Stimulated activated naive CD8-positive, alpha-beta T cell treated with anti-CD3 and anti-CD28 coated beads, Interleukin-15, Interleukin-2, amounts not matched to agents 100 ng/mL and 50 ng/mL, for 24 hours (primary cell): Measurements from ENCODE around the gene TRAPPC2.
A peak's percentile ranks its signal among the peaks of the same experiment; 100 is the strongest.
"Not testable (repeated sequence)": the region's sequence is repeated elsewhere in the genome, so short reads cannot be mapped to it uniquely, and the experiment has no call there.

Source experiments
- H3K27ac Mint-ChIP-seq: one replicate; pipeline ENCODE4 v1.8.0; 2021; ENCODE audit warnings: mild to moderate bottlenecking, mixed read lengths
- H3K27me3 Mint-ChIP-seq: one replicate; pipeline ENCODE4 v1.8.0; 2021; ENCODE audit warnings: mixed read lengths
- H3K36me3 Mint-ChIP-seq: one replicate; pipeline ENCODE4 v1.8.0; 2021; ENCODE audit warnings: low read depth, mixed read lengths
- H3K4me1 Mint-ChIP-seq: one replicate; pipeline ENCODE4 v1.8.0; 2021; ENCODE audit warnings: low read depth, mixed read lengths
- H3K4me3 Mint-ChIP-seq: one replicate; pipeline ENCODE4 v1.8.0; 2021; ENCODE audit warnings: mild to moderate bottlenecking, mixed read lengths
- H3K9me3 Mint-ChIP-seq: one replicate; pipeline ENCODE4 v1.8.0; 2021; ENCODE audit warnings: mixed read lengths

TRAPPC2 gene

GRCh38 chrX:13724878-13725277, 9.5 kb downstream of the TRAPPC2 start:
- H3K4me3 Mint-ChIP-seq, result not testable (repeated sequence)

GRCh38 chrX:13721819-13722519, 12.5 kb downstream of the TRAPPC2 start:
- Mint-ChIP-seq H3K27ac (no peak overlapping the region), H3K36me3 (peaks cover 66% of the 10 kb centered on the region), H3K4me3 (no peak overlapping the region), H3K9me3 (no peaks in the 10 kb centered on the region), H3K27me3 (no peaks in the 10 kb centered on the region), H3K4me1 (peaks cover 71% of the 10 kb centered on the region)

More at GRCh38 chrX:13724878-13725277, 9.5 kb downstream of the TRAPPC2 start:
- Mint-ChIP-seq H3K36me3 (peaks cover 79% of the 10 kb centered on the region), H3K4me1 (peaks cover 72% of the 10 kb centered on the region)
- not testable (repeated sequence) for H3K9me3 Mint-ChIP-seq, H3K27ac Mint-ChIP-seq, H3K27me3 Mint-ChIP-seq

DNA sequence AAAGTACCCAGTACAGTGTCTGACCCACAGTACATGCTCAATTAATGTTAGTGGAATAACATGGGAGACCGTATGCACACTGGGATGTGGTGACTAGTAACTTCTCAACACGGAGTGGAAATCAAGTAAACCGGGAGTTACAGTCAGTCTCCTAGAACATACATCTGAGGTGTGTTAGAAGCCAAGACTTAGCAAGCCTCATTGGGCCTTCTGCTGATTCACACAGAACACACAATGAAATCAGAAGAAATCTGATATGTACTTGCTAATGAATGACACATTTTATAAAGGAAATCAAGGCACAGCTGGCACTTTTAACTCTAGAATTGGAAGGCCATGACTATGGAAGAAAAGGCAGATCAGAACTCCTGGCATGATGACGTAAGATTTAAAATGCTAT, 13.0 kb downstream of the TRAPPC2 start:
- H3K4me1 Mint-ChIP-seq, result peaks cover 68% of the 10 kb centered on the region
- H3K4me3 Mint-ChIP-seq, result no peak overlapping the region
- H3K9me3 Mint-ChIP-seq, result no peaks in the 10 kb centered on the region
- H3K27me3 Mint-ChIP-seq, result no peaks in the 10 kb centered on the region
- H3K36me3 Mint-ChIP-seq, result peaks cover 60% of the 10 kb centered on the region
- no peak overlapping the region for H3K27ac Mint-ChIP-seq

- Mint-ChIP-seq H3K4me1 (peaks cover 57% of the 10 kb centered on the region), H3K4me3 (no peak overlapping the region)
Observed at GRCh38 chrX:13719192-13719856, 15.1 kb downstream of the TRAPPC2 start.

GRCh38 chrX:13717700-13718472, 16.5 kb downstream of the TRAPPC2 start:
- Mint-ChIP-seq H3K4me1 (peaks cover 47% of the 10 kb centered on the region), H3K27me3 (no peaks in the 10 kb centered on the region), H3K27ac (no peak overlapping the region), H3K4me3 (no peak overlapping the region), H3K36me3 (peaks cover 45% of the 10 kb centered on the region), H3K9me3 (no peaks in the 10 kb centered on the region)

More at GRCh38 chrX:13719192-13719856, 15.1 kb downstream of the TRAPPC2 start:
- H3K36me3 Mint-ChIP-seq, result peaks cover 55% of the 10 kb centered on the region
- H3K27ac Mint-ChIP-seq, result peak overlapping the region; percentile 31
- H3K27me3 Mint-ChIP-seq, result no peaks in the 10 kb centered on the region
- H3K9me3 Mint-ChIP-seq, result no peaks in the 10 kb centered on the region

- H3K4me3 Mint-ChIP-seq, result no peak overlapping the region
- H3K27ac Mint-ChIP-seq, result no peak overlapping the region
- H3K9me3 Mint-ChIP-seq, result no peaks in the 10 kb centered on the region
- H3K36me3 Mint-ChIP-seq, result peaks cover 40% of the 10 kb centered on the region
- peaks cover 45% of the 10 kb centered on the region for H3K4me1 Mint-ChIP-seq
- H3K27me3 Mint-ChIP-seq, result no peaks in the 10 kb centered on the region
Observed at GRCh38 chrX:13716905-13717304, 17.5 kb downstream of the TRAPPC2 start.

- H3K4me3 Mint-ChIP-seq, result no peak overlapping the region
- H3K27me3 Mint-ChIP-seq, result no peaks in the 10 kb centered on the region
- H3K36me3 Mint-ChIP-seq, result peaks cover 37% of the 10 kb centered on the region
- peaks cover 45% of the 10 kb centered on the region for H3K4me1 Mint-ChIP-seq
- no peaks in the 10 kb centered on the region for H3K9me3 Mint-ChIP-seq
- peak overlapping the region; percentile 77 for H3K27ac Mint-ChIP-seq
Observed at GRCh38 chrX:13716455-13716854, 18.0 kb downstream of the TRAPPC2 start.

DNA sequence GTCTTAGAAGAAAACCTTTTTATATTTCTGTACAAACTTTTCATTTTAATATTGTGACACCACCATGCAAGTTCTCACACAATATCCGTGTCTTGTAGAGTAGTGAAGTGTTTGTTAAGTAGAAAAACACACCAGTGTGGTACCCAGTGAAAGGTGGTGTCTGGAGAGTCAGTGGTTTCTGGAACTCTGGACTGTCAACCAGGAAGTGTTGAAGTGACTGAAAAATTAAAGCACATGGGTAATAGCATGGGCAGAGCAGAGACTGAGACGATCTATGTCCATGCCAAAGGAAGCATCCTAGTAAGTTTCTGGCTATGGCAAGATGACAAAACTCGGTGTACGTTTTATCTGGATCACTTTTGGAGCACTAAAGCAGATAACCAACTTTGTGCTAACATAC, 23.3 kb downstream of the TRAPPC2 start:
- peaks cover 15% of the 10 kb centered on the region for H3K4me1 Mint-ChIP-seq
- peaks cover 31% of the 10 kb centered on the region for H3K36me3 Mint-ChIP-seq
- no peaks in the 10 kb centered on the region for H3K9me3 Mint-ChIP-seq
- H3K27me3 Mint-ChIP-seq, result no peaks in the 10 kb centered on the region
- H3K4me3 Mint-ChIP-seq, result no peak overlapping the region
- peak overlapping the region; percentile 32 for H3K27ac Mint-ChIP-seq

DNA sequence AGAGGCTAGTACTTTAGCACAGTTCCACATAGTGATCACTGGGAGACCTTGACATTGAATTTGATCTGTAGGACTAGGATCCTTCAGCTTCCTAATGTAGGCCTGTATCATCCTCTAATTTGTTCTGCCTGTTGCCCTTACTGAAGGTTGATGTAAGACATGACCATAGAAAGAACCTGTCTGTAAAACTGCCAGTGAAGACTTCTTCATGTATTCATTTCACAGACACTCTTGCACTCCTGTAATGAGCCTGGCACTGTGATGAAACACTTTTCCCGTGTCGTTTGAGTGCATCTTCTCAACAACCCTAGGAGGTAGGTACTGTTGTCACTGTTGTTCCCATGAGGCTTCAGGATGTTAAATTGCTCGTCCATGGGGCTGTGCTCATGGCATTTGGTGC, 30.8 kb downstream of the TRAPPC2 start:
- Mint-ChIP-seq H3K36me3 (peaks cover 43% of the 10 kb centered on the region), H3K27ac (peak overlapping the region; percentile 80), H3K4me1 (peaks cover 59% of the 10 kb centered on the region), H3K9me3 (no peaks in the 10 kb centered on the region), H3K27me3 (no peaks in the 10 kb centered on the region), H3K4me3 (no peak overlapping the region)

DNA sequence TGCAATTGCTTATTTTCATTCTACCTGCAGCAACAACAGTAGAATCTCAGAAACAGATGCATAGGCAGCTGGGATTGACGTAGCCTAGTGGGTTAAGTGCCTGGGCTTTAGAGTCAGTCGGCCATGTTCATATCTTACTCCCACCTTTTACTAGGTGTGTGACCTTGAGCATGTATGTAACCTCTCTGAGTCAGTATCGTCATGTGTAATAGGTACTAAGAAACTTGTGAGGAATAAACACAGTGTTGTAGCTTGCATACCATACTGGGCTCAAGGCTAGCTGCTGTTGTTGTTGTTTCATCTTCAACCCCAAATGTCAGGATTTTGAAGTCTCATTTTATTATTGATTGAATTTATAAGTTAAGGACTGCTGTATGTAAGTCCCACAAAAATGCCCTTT, 31.3 kb downstream of the TRAPPC2 start:
- H3K4me1 Mint-ChIP-seq, result peaks cover 59% of the 10 kb centered on the region

DNA sequence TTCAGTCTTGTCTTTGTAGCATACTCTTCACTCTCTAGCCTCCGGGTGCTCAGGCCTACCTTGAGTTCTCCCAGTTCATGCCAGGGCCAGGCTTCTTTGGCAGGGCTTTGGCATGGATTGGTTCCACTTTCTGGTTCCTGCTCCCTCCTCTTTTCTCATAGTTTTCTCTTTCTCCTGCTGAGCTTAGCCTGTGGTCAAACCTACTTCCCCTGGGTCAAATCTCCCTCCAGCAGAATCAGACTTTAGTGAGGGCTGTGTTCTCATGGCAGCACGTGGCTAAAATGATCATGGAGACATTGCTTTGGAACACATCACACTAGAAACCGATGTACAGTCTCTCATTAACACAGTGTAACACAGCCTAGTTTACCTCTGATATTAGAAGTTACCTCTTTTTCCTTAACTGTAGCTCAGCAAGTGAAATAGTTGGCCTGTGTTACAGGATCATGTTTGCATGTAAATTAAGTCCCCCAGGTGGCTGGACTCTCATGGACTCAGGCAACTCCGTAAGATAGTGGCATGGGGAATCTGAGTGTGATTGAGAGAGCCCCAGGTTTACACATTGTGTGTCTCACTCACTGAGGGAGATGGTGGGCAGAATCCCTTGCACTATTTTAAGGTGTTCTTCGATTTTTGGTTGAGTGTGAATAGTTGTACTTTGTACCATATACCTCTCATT, 32.2 kb downstream of the TRAPPC2 start:
- Mint-ChIP-seq H3K4me1 (peaks cover 65% of the 10 kb centered on the region), H3K9me3 (no peaks in the 10 kb centered on the region), H3K4me3 (no peak overlapping the region), H3K27me3 (no peaks in the 10 kb centered on the region), H3K27ac (peak overlapping the region; percentile 80), H3K36me3 (peaks cover 36% of the 10 kb centered on the region)

More for the DNA sequence above, 31.3 kb downstream of the TRAPPC2 start:
- Mint-ChIP-seq H3K27ac (peak overlapping the region; percentile 80), H3K27me3 (no peaks in the 10 kb centered on the region), H3K9me3 (no peaks in the 10 kb centered on the region), H3K4me3 (no peak overlapping the region), H3K36me3 (peaks cover 39% of the 10 kb centered on the region)

GRCh38 chrX:13700380-13700779, 34.0 kb downstream of the TRAPPC2 start:
- no peaks in the 10 kb centered on the region for H3K9me3 Mint-ChIP-seq
- H3K27me3 Mint-ChIP-seq, result no peaks in the 10 kb centered on the region
- peaks cover 75% of the 10 kb centered on the region for H3K4me1 Mint-ChIP-seq
- H3K36me3 Mint-ChIP-seq, result peaks cover 36% of the 10 kb centered on the region
- H3K27ac Mint-ChIP-seq, result no peak overlapping the region
- H3K4me3 Mint-ChIP-seq, result no peak overlapping the region

DNA sequence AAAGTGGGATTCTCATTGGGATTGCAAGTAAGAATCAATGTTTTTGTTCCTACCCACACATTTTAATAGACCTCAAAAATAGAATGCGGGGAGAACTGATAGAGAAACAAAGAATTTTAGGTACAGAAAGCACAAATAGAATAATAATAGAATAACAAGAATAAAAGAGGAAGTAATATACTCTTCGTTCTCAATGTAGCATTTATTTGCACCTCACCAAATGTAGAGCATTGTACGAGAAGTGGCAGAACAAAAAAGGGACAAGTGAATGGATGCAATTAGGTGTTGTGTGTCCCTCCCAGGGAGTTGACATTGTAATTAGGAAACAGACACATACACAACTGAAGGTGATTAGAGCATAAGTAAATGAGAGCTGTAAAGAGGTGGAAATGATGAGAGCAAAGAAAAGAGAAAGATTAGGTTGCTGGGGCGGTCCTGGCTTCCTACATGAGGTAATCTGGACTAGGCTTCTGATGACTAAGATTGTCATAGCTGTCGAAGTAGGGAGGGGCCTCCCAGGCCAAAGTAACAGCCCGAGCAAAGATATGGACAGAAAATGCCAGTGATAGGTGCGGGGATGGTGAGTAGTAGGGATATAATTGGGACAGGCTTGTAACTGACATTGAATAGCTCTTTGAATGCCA, 35.1 kb downstream of the TRAPPC2 start:
- peaks cover 79% of the 10 kb centered on the region for H3K4me1 Mint-ChIP-seq
- peak overlapping the region; percentile 62 for H3K27ac Mint-ChIP-seq
- peaks cover 37% of the 10 kb centered on the region for H3K36me3 Mint-ChIP-seq
- no peaks in the 10 kb centered on the region for H3K27me3 Mint-ChIP-seq
- H3K9me3 Mint-ChIP-seq, result no peaks in the 10 kb centered on the region
- no peak overlapping the region for H3K4me3 Mint-ChIP-seq

GRCh38 chrX:13698432-13698831, 36.0 kb downstream of the TRAPPC2 start:
- no peaks in the 10 kb centered on the region for H3K9me3 Mint-ChIP-seq
- no peaks in the 10 kb centered on the region for H3K27me3 Mint-ChIP-seq
- H3K27ac Mint-ChIP-seq, result no peak overlapping the region
- no peak overlapping the region for H3K4me3 Mint-ChIP-seq
- peaks cover 36% of the 10 kb centered on the region for H3K36me3 Mint-ChIP-seq
- peaks cover 79% of the 10 kb centered on the region for H3K4me1 Mint-ChIP-seq
